IPS-18a (cell line): ENCODE measurements around the gene SETD5.

Source experiments
- H3K27ac ChIP-seq: one replicate; pipeline ENCODE4 v1.5.1; 2013; ENCODE audit warnings: low read length
- H3K27me3 ChIP-seq: one replicate; pipeline ENCODE4 v1.6.1; 2013; ENCODE audit warnings: mild to moderate bottlenecking, low read length; ENCODE audit not compliant: control insufficient read depth, insufficient read depth
- H3K36me3 ChIP-seq: one replicate; pipeline ENCODE4 v1.6.1; 2013; ENCODE audit warnings: low read depth, low read length; ENCODE audit not compliant: control insufficient read depth
- H3K4me1 ChIP-seq: one replicate; pipeline ENCODE4 v1.6.1; 2013; ENCODE audit warnings: low read depth, low read length; ENCODE audit not compliant: control insufficient read depth
- H3K4me3 ChIP-seq: one replicate; pipeline ENCODE4 v1.5.1; 2013; ENCODE audit warnings: low read length
- H3K9ac ChIP-seq: one replicate; pipeline ENCODE4 v1.6.1; 2013; ENCODE audit warnings: mild to moderate bottlenecking, low read length, moderate library complexity
- H3K9me3 ChIP-seq: one replicate; pipeline ENCODE4 v1.6.1; 2013; ENCODE audit warnings: low read depth, low read length; ENCODE audit not compliant: control insufficient read depth

SETD5 gene

DNA sequence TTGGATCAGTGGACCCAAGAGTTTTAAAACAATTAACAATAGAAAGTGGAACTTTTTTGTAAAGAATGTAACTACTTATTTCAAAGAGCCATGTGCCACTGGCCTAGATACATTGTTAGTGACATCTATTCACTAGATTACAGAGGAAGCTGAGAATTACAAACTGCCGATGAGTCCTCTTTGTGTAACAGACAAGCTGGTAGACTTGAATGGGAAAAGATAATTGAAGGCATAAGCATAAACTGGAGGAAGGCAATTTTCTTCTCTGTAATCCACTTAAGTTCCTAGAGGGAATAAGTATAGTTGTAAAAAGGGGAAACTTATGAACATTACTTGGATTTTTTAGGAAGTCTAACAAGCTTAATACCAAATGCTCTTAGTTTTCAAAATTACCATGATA is 19.4 kb upstream of the SETD5 start:
- Histone ChIP-seq H3K27me3 (no peaks in the 10 kb centered on the region), H3K9ac (no peak overlapping the region), H3K36me3 (peaks cover 68% of the 10 kb centered on the region), H3K4me1 (no peaks in the 10 kb centered on the region), H3K4me3 (no peak overlapping the region), H3K27ac (no peak overlapping the region), H3K9me3 (no peaks in the 10 kb centered on the region)

- Histone ChIP-seq H3K4me1 (no peaks in the 10 kb centered on the region), H3K9me3 (no peaks in the 10 kb centered on the region), H3K4me3 (no peak overlapping the region), H3K9ac (no peak overlapping the region), H3K36me3 (peaks cover 68% of the 10 kb centered on the region), H3K27me3 (no peaks in the 10 kb centered on the region), H3K27ac (no peak overlapping the region)
Observed at GRCh38 chr3:9379327-9379726, 18.1 kb upstream of the SETD5 start.

DNA sequence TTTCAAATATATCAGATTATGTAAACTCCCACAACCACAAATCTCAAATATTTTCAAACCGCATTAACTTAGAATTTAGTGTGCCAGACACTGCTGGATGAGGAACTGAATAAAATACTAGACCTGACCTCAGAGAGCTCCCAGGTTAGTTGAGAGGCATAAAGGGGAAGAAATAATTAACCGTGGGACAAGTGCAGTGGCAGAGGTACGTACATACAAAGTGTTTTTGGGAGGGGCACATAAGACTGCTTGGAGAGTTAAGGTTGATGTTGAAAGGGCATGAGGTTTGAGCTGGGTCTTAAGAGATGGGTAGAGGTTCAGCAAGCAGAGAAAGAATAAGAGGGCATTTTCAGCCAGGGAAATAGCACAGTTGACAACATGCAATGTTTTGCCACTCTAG is 17.4 kb upstream of the SETD5 start:
- no peaks in the 10 kb centered on the region for H3K4me1 ChIP-seq
- H3K4me3 ChIP-seq: no peak overlapping the region
- H3K36me3 ChIP-seq: peaks cover 71% of the 10 kb centered on the region
- no peak overlapping the region for H3K27ac ChIP-seq
- H3K9ac ChIP-seq: no peak overlapping the region
- H3K27me3 ChIP-seq: no peaks in the 10 kb centered on the region
- H3K9me3 ChIP-seq: no peaks in the 10 kb centered on the region

DNA sequence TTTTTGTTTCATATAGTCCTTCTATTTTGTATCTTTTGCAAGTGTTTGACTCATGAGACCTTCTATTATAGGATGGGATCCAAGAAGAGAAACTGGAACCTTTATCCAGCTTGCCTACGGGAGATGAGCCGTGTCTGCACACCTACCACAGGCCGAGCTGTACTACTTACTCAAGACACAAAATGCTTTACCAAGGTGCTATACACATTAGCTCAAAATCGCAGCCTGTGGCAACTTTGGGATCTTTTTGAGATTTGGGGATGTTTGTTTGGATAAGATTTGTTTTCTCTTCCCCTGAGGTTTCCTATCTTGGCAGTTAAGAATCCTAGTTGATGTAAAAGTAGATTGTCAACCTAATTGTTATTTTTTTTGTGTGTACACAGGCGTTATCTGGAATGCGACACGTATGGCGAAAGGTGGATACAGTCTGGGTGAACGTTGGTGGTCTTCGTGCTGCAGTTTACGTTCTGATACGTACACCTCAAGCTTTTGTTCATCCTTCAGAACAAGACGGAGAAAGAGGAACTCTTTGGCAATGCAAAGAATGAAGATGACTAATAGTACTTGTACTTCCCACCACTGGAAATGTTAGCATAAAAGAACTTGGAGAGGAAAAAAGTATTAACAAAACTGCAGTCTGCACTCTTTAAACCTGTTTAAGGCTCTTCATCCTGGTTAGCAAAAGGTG is 13.1 kb upstream of the SETD5 start:
- Histone ChIP-seq H3K9me3 (no peaks in the 10 kb centered on the region), H3K27me3 (no peaks in the 10 kb centered on the region), H3K27ac (peak overlapping the region; percentile 67), H3K4me3 (no peak overlapping the region), H3K9ac (no peak overlapping the region), H3K4me1 (no peaks in the 10 kb centered on the region), H3K36me3 (peaks cover 77% of the 10 kb centered on the region)

- Histone ChIP-seq H3K27ac (no peak overlapping the region), H3K36me3 (peaks cover 81% of the 10 kb centered on the region), H3K9ac (no peak overlapping the region), H3K4me1 (no peaks in the 10 kb centered on the region), H3K27me3 (no peaks in the 10 kb centered on the region), H3K9me3 (no peaks in the 10 kb centered on the region), H3K4me3 (no peak overlapping the region)
Observed at GRCh38 chr3:9385187-9386077, 12.0 kb upstream of the SETD5 start.

GRCh38 chr3:9386078-9386459 is 11.3 kb upstream of the SETD5 start:
- Histone ChIP-seq H3K9ac (no peak overlapping the region), H3K27me3 (no peaks in the 10 kb centered on the region), H3K4me3 (no peak overlapping the region), H3K4me1 (no peaks in the 10 kb centered on the region), H3K9me3 (no peaks in the 10 kb centered on the region), H3K27ac (no peak overlapping the region), H3K36me3 (peaks cover 82% of the 10 kb centered on the region)

- Histone ChIP-seq H3K27me3 (no peaks in the 10 kb centered on the region), H3K27ac (no peak overlapping the region), H3K9me3 (no peaks in the 10 kb centered on the region), H3K4me3 (no peak overlapping the region), H3K9ac (no peak overlapping the region), H3K36me3 (peaks cover 85% of the 10 kb centered on the region), H3K4me1 (no peaks in the 10 kb centered on the region)
Observed at GRCh38 chr3:9386501-9387321, 10.7 kb upstream of the SETD5 start.

DNA sequence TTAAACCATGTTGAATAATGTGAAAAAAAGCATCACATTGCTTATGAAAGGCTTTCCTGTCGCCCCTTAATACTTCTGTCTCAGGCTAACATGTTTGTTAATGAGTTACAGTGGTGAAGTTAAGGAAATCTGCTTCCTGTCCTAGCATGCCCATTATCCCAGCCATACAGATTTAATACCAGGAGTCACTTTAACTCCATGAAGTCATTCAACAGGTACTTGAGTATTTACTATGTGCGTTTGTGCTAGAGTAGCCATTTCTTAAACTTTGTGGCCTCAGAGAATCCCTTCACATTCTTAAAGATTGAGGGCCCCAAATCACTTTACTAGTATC is 10.1 kb upstream of the SETD5 start:
- H3K4me1 ChIP-seq: no peaks in the 10 kb centered on the region
- H3K9ac ChIP-seq: no peak overlapping the region
- H3K9me3 ChIP-seq: no peaks in the 10 kb centered on the region
- H3K27me3 ChIP-seq: no peaks in the 10 kb centered on the region
- H3K36me3 ChIP-seq: peaks cover 91% of the 10 kb centered on the region
- no peak overlapping the region for H3K27ac ChIP-seq
- no peak overlapping the region for H3K4me3 ChIP-seq

GRCh38 chr3:9388142-9388541 is 9.3 kb upstream of the SETD5 start:
- H3K9ac ChIP-seq: no peak overlapping the region
- no peak overlapping the region for H3K27ac ChIP-seq
- no peaks in the 10 kb centered on the region for H3K27me3 ChIP-seq
- H3K9me3 ChIP-seq: no peaks in the 10 kb centered on the region
- H3K36me3 ChIP-seq: peaks cover 96% of the 10 kb centered on the region
- no peaks in the 10 kb centered on the region for H3K4me1 ChIP-seq
- no peak overlapping the region for H3K4me3 ChIP-seq

DNA sequence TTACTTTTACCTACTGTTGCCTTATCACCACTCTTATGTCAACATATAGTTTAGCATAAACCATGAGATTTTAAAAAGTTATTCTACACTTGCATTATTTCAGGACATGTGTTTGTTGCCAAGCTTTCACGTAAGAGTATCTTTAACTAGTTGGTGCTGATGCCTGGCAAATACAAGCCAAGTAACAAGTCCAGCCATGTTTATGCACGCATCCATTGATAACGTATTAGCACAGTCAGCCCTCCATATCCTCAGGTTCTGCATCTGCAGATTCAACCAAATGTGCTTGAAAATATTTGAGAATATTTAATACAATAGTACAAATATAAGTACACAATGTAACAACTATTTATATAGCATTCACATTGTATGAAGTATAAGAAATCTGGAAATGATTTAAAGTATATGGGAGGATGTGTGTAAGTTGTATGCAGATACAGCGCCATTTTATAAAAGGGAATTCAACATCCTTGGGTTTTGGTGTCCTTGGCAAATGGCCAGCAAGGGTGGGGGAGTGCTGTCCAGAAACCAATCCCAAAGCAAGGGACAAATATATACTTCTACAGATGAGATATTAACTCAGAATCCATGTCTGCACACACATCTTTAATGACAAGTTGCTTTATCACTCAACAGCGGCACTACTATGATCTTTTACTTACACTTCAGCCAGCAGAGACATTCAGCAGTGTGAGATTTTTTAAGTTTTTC is 8.7 kb upstream of the SETD5 start:
- Histone ChIP-seq H3K4me1 (no peaks in the 10 kb centered on the region), H3K36me3 (peaks cover 97% of the 10 kb centered on the region), H3K27ac (no peak overlapping the region), H3K27me3 (no peaks in the 10 kb centered on the region), H3K9me3 (no peaks in the 10 kb centered on the region), H3K9ac (no peak overlapping the region), H3K4me3 (no peak overlapping the region)

GRCh38 chr3:9390265-9390888 is 7.0 kb upstream of the SETD5 start:
- no peak overlapping the region for H3K27ac ChIP-seq
- H3K4me3 ChIP-seq: no peak overlapping the region
- no peaks in the 10 kb centered on the region for H3K27me3 ChIP-seq
- peaks cover 97% of the 10 kb centered on the region for H3K36me3 ChIP-seq
- H3K9me3 ChIP-seq: no peaks in the 10 kb centered on the region
- H3K9ac ChIP-seq: no peak overlapping the region
- peaks cover 6% of the 10 kb centered on the region for H3K4me1 ChIP-seq
